Spinal cord (tissue), 10 donors: Measurements from ENCODE around the gene SERPINB1. TPM values are rescaled to one million over a fixed set of nuclear protein-coding genes. Genes with fewer than 3 reads are reported as not detected.
"Not testable (repeated sequence)": the region's sequence is repeated elsewhere in the genome, so short reads cannot be mapped to it uniquely, and the experiment has no call there.

ENCODE experiments used
- DNase-seq, 6 donors: peaks; one replicate each; pipeline versions ENCODE4 v3.0.0 to v3.0.0-alpha.2; 2013 to 2015; ENCODE audit warnings: low spot score in 6 of 6, low read depth in 4 of 6
- H3K27ac ChIP-seq: one replicate; pipeline ENCODE4 v1.5.1; 2013; ENCODE audit warnings: low read depth, low read length, control low read depth
- H3K27me3 ChIP-seq: one replicate; pipeline ENCODE4 v1.6.1; 2013; ENCODE audit warnings: low read length; ENCODE audit not compliant: control insufficient read depth, insufficient read depth
- H3K36me3 ChIP-seq: one replicate; pipeline ENCODE4 v1.6.1; 2013; ENCODE audit warnings: low read length; ENCODE audit not compliant: control insufficient read depth, insufficient read depth
- H3K4me1 ChIP-seq: one replicate; pipeline ENCODE4 v1.6.1; 2013; ENCODE audit warnings: low read length; ENCODE audit not compliant: control insufficient read depth, insufficient read depth
- H3K4me3 ChIP-seq: one replicate; pipeline ENCODE4 v1.5.1; 2013; ENCODE audit warnings: low read depth, low read length, control low read depth
- H3K9me3 ChIP-seq: one replicate; pipeline ENCODE4 v1.6.1; 2013; ENCODE audit warnings: low read length; ENCODE audit not compliant: control insufficient read depth, insufficient read depth
- WGBS: methylation state at CpG from one replicate; pipeline ENCODE4 v1.1.5; 2013; ENCODE audit warnings: missing lambda C conversion rate; ENCODE audit not compliant: insufficient coverage; 5-methylcytosine and 5-hydroxymethylcytosine counted together
- polyA plus RNA-seq, 2 donors: library from polyadenylated mRNA; unstranded; fragments of 120-200 nt; gene quantifications; one replicate each; pipeline ENCODE4 v1.2.1, GENCODE V29; 2013; ENCODE audit not compliant: insufficient read length in 2 of 2
- total RNA-seq, 2 donors: library from RNA; depleted of rRNA in 1 of 2; stranded (reverse); fragments of 120-200 nt in 1 of 2; fragments of >200 nt in 1 of 2; gene quantifications; one replicate each; pipeline versions ENCODE4 v1.2.3 to v1.2.4, GENCODE V29; 2013 to 2014
- donor health status: healthy.

SERPINB1 gene
- total and polyA plus RNA-seq, 4 donors: 12.0 to 23.4 (median 15.5) TPM

DNA sequence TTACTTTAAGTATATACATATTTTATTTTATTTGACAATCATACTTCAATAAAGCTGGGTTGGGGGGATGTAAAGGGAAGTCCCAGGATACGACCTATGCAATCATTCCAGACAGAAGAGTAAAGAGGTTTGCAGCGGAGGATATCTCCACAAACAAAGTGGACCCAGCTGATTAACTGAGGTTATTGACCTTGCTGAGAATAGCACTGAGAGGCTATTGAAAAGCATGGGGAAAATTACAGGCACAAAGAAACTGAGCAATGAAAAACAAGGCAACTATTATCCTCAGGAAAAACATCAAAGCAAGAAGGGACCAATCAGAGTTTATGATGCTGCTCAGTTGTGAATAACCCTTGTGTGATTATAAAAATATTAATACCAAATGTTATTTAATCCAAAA is 32.6 kb downstream of the SERPINB1 start:
- no peaks in the 10 kb centered on the region for H3K27me3 ChIP-seq
- no peaks in the 10 kb centered on the region for H3K36me3 ChIP-seq
- H3K27ac ChIP-seq: no peak overlapping the region
- WGBS: no CpG with 5 or more reads among the region's 2 CpGs
- H3K4me1 ChIP-seq: peaks cover 7% of the 10 kb centered on the region
- no peaks in the 10 kb centered on the region for H3K9me3 ChIP-seq
- peak in 1 of 6 donors; percentile 43 for DNase-seq
- no peak overlapping the region for H3K4me3 ChIP-seq

DNA sequence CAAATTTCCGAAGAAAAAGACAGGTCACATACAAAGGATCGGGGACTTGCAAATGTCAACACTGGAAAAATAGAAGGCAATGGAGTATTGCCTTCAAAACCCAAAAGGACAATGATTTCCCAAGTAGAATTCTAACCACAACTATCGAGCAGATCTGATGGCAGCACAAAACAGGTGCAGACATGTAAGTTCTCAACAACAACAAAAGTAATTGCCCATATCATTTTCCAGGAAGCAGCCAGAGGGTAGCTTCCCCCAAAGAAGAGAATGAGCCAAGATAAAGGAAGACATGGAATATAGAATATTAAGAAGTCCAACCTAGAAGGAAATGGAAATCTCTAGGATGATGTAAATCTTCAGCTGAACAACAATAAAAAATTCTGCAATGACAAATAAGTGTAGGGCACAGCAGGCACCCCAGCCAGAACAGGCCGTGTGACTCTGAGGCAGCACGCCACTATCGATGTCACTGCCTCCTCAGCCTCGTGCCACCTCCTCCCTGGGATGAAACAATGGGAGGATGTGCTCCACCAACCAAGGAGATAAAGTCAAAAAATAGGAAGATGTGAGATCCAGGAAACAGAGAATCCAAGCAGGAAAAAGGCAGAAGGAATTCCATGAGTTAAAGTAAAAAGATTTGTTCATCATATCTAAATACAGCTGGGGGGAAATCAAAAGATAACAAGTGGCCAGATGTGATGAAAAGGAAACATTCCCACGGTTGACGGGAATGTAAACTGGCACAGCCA is 34.1 kb downstream of the SERPINB1 start:
- H3K27ac ChIP-seq: no peak overlapping the region
- no peaks in the 10 kb centered on the region for H3K9me3 ChIP-seq
- peaks cover 7% of the 10 kb centered on the region for H3K4me1 ChIP-seq
- H3K27me3 ChIP-seq: no peaks in the 10 kb centered on the region
- no peak for DNase-seq
- H3K36me3 ChIP-seq: no peaks in the 10 kb centered on the region
- 76% methylated on average over 8 of the region's 9 CpGs for WGBS
- H3K4me3 ChIP-seq: no peak overlapping the region

GRCh38 chr6:2806644-2807043 is 35.0 kb downstream of the SERPINB1 start:
- Histone ChIP-seq H3K4me3 (no peak overlapping the region), H3K27me3 (no peaks in the 10 kb centered on the region), H3K9me3 (no peaks in the 10 kb centered on the region), H3K27ac (no peak overlapping the region), H3K36me3 (no peaks in the 10 kb centered on the region), H3K4me1 (peaks cover 7% of the 10 kb centered on the region)
- no peak for DNase-seq
- 54% methylated on average over 2 of the region's 3 CpGs for WGBS

DNA sequence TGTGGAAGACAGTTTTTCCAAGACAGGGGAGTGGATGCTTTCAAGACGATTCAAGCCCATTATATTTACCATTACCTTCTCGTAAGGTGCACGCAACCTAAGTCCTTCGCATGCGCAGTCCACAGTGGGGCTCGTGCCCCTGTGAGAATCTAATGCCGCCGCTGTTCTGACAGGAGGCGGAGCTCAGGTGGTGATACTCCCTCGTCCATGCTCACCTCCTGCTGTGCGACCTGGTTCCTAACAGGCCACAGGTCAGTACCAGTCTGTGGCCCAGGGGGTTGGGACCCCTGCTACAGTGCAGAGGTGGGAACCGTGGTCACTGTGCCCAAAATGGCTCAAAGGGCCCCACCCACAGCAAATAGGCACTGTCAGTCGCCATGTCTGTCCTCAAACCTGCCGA is 36.6 kb downstream of the SERPINB1 start:
- 94% methylated on average over 13 of the region's 14 CpGs for WGBS
- no peaks in the 10 kb centered on the region for H3K9me3 ChIP-seq
- H3K27me3 ChIP-seq: no peaks in the 10 kb centered on the region
- no peaks in the 10 kb centered on the region for H3K36me3 ChIP-seq
- H3K4me1 ChIP-seq: peaks cover 7% of the 10 kb centered on the region
- no peak overlapping the region for H3K27ac ChIP-seq
- no peak for DNase-seq
- no peak overlapping the region for H3K4me3 ChIP-seq

DNA sequence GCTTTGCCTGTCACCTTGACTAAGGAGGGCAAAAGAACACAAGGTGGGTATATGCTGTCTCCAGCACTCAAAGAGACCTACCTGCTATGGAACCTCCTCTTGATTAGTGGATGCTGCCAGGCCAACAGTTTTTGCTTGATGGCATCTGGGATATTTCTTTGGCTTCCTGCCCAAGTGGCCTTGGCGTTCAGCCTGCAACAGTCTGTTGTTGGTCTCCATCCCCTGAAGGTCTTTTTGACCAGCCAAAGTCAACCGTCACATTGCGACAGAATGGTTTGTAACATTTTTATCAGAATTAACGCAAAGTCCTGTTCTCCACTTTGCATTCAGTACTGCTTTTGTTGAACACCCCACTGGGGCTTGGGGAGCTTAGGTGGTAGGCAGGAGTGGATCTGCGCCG is 37.1 kb downstream of the SERPINB1 start:
- whole genome bisulfite sequencing: 79% methylated on average over 6 of the region's 6 CpGs
- H3K4me1 ChIP-seq: peaks cover 7% of the 10 kb centered on the region
- no peaks in the 10 kb centered on the region for H3K27me3 ChIP-seq
- H3K36me3 ChIP-seq: no peaks in the 10 kb centered on the region
- DNase-seq: peak in 2 of 6 donors; percentile 20 to 23
- no peak overlapping the region for H3K4me3 ChIP-seq
- H3K9me3 ChIP-seq: no peaks in the 10 kb centered on the region
- no peak overlapping the region for H3K27ac ChIP-seq

GRCh38 chr6:2803731-2804429 is 37.8 kb downstream of the SERPINB1 start:
- no peaks in the 10 kb centered on the region for H3K36me3 ChIP-seq
- 85% methylated on average over 6 of the region's 7 CpGs for WGBS
- no peaks in the 10 kb centered on the region for H3K9me3 ChIP-seq
- H3K4me1 ChIP-seq: peaks cover 7% of the 10 kb centered on the region
- H3K27me3 ChIP-seq: no peaks in the 10 kb centered on the region
- H3K4me3 ChIP-seq: no peak overlapping the region
- H3K27ac ChIP-seq: no peak overlapping the region
- no peak for DNase-seq

GRCh38 chr6:2802521-2803060 is 39.1 kb downstream of the SERPINB1 start:
- Histone ChIP-seq H3K27ac (no peak overlapping the region), H3K27me3 (no peaks in the 10 kb centered on the region), H3K9me3 (no peaks in the 10 kb centered on the region), H3K36me3 (no peaks in the 10 kb centered on the region), H3K4me3 (no peak overlapping the region), H3K4me1 (peaks cover 7% of the 10 kb centered on the region)
- WGBS: 85% methylated on average over 6 of the region's 8 CpGs
- DNase-seq: no peak

DNA sequence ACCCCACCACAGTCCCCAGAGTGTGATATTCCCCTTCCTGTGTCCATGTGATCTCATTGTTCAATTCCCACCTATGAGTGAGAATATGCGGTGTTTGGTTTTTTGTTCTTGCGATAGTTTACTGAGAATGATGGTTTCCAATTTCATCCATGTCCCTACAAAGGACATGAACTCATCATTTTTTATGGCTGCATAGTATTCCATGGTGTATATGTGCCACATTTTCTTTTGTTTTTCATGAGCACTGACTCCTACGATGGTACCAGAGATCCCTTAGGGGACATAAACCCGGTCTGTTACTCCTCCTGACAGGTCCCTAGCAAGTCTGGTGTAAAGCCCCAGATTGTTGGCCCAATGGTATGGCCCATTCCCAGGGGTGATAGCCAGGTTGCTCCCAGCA is 40.0 kb downstream of the SERPINB1 start:
- 89% methylated on average over 2 of the region's 4 CpGs for WGBS
- not testable (repeated sequence) for DNase-seq

DNA sequence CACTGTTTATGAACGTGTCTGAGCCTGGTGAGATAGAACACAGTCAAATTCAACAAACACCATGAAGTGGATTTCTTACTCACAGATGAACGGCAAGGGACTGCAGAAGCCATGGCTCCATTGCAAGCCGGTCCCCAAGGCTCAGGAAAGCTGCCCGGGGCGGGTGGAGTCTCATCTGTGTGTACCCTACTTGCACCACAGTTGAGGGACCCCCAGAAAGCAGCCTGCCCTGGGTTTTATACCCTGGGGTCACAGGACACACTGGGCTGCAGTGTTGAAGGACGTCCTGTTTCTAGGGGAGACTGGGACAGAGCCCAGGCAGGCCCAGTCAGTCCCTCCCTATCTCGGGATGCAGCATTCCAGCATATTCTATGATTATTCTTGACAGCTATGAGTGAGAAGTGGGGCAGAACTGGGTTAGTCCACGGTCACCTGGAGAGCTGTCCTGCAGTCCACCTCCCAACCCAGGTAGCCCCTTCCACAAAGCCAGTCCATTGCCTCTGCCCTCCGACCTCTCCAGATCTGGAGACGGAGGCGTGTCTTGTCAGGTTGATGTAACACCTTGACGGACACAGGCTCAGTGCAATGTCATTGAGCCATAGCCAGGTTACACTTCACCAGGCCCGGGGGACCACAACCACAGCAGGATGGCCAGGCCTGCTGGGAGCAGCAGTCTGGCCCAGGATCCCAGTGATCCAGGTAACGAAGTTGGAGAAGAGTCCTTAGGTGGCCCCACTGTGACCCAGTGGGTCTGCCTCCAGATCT is 40.9 kb downstream of the SERPINB1 start:
- WGBS: 97% methylated on average over 11 of the region's 14 CpGs
- Histone ChIP-seq H3K4me3 (no peak overlapping the region), H3K36me3 (peaks cover 10% of the 10 kb centered on the region), H3K4me1 (peaks cover 12% of the 10 kb centered on the region), H3K27ac (no peak overlapping the region), H3K9me3 (no peaks in the 10 kb centered on the region), H3K27me3 (no peaks in the 10 kb centered on the region)
- DNase-seq: no peak

More for the DNA sequence above, 40.0 kb downstream of the SERPINB1 start:
- not testable (repeated sequence) for H3K27me3 ChIP-seq, H3K4me3 ChIP-seq, H3K27ac ChIP-seq, H3K9me3 ChIP-seq, H3K36me3 ChIP-seq
- peaks cover 12% of the 10 kb centered on the region for H3K4me1 ChIP-seq
